ENCODE results near the gene SLC24A3.

SLC24A3 gene

DNA sequence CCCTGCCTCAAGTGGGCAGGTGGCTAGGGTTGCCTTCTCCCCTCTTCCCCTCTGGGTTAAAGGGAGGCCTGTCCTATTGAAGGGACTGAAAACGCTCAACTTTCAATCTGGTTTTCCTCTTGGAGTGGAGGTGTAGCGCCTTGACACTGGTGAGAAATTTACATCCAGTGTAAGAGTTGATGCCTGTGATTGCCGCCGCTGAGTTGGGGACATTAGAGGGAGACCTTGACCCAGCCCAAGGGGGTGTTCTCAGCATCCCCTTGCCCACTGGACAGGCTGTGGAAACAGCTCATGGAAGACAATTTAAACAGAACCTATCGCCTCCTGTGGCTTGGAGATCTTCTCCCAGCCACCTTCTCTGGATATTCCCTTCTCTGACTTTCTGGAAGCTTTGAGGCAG is 61.6 kb downstream of the SLC24A3 start:
- DNase-seq, result no peak

DNA sequence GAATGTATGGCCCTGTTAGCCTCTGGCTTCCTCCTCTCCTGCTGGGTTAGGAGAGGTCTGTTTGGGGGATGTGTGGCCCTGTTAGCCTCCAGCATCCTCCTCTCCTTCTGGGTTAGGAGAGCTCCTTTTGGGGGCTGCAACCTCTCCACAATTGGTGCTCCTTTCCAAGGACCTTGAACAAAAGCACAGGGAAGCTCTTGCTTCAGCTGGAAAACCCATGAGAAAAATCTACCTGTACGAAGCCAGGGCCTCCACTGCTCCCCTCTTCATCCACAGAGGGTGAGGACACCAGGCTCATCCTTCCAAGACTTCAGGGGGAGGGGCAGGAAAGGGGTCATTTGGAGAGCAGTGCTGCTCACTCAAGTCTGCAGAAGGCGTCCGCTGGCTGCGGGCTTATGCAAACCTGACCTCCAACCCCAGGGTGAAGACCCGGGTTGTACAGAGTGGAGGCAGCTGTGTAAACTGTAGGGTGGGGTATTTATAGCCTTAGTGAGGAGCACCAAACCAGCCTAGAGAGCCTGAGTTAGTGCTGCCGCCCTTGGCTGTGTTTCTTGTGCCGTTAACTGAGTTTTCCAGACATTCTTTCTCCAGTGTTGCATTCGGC is 62.1 kb downstream of the SLC24A3 start:
- no peak for DNase-seq

DNA sequence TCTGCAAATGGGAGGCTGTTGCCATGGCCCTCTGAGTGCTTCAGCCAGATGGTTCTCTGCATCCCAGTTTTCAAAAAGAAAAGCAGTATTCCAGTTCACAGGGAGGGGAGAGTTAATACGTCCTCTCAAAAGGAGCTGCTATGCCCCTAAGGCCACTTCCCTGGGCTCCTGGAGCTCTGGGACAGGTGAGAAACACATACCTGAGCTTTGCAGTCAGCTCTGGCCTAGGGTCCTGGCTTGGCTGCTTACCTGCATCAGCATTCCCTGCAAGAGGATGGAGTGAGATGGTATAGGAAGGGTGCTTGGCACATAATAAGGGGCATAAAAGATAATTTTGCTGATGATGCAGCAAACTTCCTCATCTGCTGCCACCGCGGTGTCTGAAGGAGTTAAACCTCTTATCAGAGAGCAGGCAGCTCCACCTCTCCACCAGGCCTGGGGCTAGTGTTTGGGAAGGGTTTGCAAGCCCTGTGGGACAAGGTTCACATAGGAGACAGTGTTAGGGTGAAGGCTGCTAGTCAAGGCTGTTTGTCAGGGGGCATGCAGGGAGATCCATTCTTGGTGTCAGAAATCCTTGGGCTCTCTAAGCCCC is 62.7 kb downstream of the SLC24A3 start:
- no peak for DNase-seq

DNA sequence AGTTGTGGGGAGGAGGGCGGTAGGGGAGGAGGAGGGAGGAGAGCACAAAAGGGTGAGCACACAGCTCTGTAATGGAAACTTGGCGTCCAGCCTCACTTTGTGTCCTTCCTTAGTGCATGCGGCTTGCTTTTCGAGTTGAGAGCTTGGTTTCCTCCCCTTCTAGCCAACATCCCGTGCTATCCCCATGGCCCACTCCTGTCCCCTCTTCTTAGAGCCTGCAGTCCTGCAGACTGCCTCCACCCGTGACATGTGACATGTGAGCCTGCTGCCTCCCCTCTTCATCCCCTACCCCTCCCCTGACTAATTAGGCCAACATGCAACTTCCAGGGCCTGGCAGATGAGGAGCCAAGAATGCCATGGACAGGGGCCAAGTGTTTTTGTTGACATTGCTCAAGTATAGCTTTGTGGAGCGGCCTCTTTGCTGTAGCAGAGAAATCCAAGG is 63.2 kb downstream of the SLC24A3 start:
- no peak for DNase-seq

DNA sequence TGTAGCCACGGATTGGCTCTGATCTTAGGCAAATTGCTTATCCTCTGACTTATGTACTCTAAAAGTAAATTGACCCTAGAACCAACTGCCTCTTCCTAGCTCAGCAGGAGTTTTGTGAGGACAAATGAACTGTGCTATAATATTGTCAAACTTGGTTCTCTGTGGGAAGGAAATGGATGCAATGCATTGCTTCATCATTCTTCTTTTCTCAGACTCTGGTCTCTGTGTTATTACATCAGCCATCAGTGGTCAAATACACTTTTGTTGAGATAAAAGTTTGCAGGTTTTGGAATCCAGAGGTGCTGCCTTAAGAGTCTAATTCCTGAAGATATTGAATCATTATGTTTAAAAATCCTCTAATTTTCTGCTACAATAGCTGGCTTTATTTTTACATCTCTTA is 64.9 kb downstream of the SLC24A3 start:
- DNase-seq, result no peak

- no peak for DNase-seq
Observed at GRCh38 chr20:19283490-19284025, 71.1 kb downstream of the SLC24A3 start.

DNA sequence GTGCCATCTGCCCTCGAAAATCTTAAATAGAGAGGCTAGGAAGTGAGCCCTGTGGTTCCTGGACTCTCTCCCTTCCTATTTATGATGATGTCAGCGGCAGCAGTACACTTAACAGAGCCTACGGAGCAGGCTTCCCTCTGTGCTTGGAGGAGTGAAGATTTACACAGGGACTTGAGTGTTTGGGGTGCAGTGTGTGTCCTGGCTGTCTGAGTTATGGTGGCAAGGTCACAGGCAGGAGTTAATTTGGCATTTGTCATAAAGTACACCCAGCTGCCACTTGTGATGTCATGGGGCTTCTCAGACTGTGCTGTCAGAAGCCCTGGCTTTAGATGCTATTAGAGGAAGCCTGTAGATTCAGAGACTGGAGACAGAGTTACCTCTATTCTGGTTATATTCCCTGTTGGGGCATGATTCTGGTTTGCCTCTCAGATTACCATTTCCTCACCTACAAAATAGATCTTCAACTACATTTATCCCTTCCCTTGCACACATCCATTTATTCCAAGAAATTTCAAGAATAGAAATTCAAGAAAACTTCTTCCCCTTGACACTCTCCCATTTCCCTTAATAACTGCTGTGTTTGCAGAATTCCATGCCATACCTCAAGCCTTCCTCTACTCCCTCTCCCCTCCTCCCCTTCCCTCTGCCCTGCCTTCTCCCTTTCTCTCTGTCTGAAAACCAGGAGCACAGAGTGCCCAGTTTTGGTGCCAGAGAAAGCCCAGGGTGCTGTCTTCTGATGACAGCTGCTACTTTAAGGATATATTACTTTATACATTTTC is 72.1 kb downstream of the SLC24A3 start:
- no peak for DNase-seq

GRCh38 chr20:19285436-19285835 is 73.0 kb downstream of the SLC24A3 start:
- DNase-seq, result no peak

DNA sequence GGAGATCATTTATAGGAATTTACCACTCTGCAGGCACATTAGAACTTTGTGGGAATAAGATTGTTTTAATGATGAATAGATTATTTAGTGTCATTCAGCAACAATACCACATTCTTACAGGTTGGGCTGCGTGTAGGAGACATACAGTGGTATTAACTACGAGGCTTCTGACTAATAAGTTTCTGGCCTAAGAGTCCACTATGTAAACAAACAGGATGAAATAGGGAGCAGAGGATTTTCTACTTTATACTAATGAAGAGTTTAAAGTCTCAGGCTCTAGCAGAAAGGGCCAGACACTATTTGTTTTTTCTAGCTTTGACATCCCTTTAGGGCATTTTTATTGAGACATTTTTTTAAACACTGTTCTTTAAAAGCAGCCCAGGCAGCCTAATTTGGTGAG is 75.6 kb downstream of the SLC24A3 start:
- no peak for DNase-seq

GRCh38 chr20:19288636-19289035 is 76.2 kb downstream of the SLC24A3 start:
- no peak for DNase-seq

DNA sequence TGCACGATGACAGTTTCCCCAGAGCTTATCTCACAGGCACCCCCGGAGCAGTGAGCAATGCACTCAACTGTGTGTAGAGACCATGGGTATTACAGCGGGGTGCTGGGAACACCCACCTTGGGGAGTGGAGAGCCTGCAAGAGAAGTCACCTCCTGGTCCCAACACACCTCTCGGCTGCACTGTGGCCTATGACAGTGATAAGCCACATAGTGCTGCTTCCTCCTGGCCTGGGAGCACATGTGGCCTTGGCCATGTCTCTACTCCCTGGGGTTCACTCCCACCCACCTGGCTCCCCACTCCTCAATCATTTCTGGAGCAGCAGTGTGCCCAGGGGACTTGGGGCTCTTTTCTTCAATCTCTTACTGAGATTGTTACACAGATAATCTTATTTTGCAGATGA is 77.0 kb downstream of the SLC24A3 start:
- no peak for DNase-seq

- no peak for DNase-seq
Observed at GRCh38 chr20:19291024-19291817, 78.8 kb downstream of the SLC24A3 start.

GRCh38 chr20:19291818-19292132 is 79.3 kb downstream of the SLC24A3 start:
- DNase-seq, result no peak

DNA sequence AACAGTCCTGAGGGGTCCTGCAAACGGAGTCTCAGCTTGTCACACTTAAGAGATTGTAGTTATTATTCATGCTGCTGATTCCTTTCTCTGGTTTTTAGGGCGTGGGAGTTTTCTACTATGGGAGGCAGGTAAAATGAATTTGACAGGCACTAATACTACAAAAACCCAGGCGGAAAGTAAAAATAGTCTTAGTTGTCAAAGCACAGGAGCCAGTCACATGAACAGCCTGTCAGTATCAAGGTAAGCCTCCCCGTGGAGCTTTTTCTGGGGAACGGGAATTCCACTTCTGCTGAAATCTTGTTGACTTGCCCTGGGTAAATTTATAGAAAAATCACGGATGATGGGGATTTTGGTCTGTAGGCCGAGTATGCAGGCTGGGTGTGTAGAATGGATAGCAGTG is 79.8 kb downstream of the SLC24A3 start:
- no peak for DNase-seq

- DNase-seq, result no peak
Observed at GRCh38 chr20:19295076-19295475, 82.6 kb downstream of the SLC24A3 start.

- no peak for DNase-seq
Observed at GRCh38 chr20:19298652-19299051, 86.2 kb downstream of the SLC24A3 start.

DNA sequence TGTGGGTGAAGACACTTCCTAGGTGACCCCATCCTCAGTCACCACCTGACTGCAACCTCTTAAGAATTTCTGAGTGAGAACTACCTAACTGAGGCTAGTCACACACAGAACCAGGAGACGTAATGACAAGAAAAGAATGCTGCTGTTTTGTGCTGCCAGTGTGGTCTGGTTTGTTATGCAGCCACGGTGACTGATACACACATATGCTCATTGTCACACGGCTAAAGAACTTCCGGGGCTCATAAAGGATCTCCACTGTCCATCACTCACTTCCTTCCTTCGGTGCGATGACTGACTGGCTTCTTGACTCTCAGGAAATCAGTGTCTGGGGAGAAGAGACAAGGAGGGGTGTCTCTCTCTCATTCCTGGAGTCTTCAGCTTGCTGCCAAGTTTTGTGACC is 88.0 kb downstream of the SLC24A3 start:
- DNase-seq, result no peak

DNA sequence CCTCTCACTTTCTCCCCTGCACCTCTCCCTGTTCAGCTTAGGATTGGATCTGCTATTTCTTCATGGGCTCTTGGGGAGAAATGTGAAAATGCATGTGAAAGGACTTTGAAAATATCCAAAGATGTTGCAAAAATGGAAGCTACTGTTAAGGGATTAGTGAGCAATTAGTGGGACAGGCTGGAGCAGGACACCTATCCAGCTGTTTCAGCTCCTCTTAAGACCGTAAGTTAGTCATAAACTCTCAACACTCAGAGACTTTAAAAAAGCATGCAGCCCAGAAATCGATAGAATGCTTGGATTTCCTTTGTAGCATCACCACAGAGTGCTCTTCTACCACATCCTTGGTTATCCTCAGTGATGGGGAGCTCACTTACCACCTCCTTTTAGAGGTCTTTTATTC is 88.7 kb downstream of the SLC24A3 start:
- no peak for DNase-seq

GRCh38 chr20:19301843-19302242 is 89.4 kb downstream of the SLC24A3 start:
- DNase-seq, result no peak

DNA sequence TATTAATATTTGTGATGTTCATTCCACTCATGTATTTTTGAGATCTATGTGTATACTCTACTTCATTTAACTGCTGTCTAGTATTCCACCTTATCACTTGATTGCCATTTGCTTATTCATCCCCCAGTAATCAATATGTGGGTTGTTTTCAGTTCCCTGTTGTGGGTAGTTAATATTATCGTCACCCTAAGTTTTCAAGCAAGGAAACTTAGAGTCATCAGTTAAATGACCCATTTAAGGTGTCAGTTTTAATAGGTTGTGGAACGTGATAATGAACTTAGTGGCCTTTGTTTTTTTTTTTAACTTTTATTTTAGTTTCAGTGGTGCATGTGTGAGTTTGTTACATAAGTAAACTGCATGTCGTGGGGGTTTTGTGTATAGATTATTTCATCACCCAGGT is 90.3 kb downstream of the SLC24A3 start:
- no peak for DNase-seq

- DNase-seq, result no peak
Observed at GRCh38 chr20:19304389-19304788, 91.9 kb downstream of the SLC24A3 start.

- no peak for DNase-seq
Observed at GRCh38 chr20:19304886-19305415, 92.5 kb downstream of the SLC24A3 start.

GRCh38 chr20:19308146-19308545 is 95.7 kb downstream of the SLC24A3 start:
- no peak for DNase-seq

Measured in bone marrow (tissue), 2 donors.